Osteocyte (in vitro differentiated cells): Measurements from ENCODE around the gene CDK13. TPM values are rescaled to one million over a fixed set of nuclear protein-coding genes. Genes with fewer than 3 reads are reported as not detected.

Source experiments
- DNase-seq: peaks from one replicate; pipeline ENCODE4 v3.0.0; 2021; ENCODE audit warnings: mixed read lengths; ENCODE audit not compliant: unreplicated experiment; ENCODE audit errors: extremely low spot score
- H3K27ac Mint-ChIP-seq: one replicate; pipeline ENCODE4 v1.8.0; 2021; ENCODE audit warnings: mild to moderate bottlenecking, mixed read lengths; ENCODE audit not compliant: unreplicated experiment
- H3K27me3 Mint-ChIP-seq: one replicate; pipeline ENCODE4 v1.8.0; 2021; ENCODE audit warnings: mixed read lengths; ENCODE audit not compliant: unreplicated experiment
- H3K36me3 Mint-ChIP-seq: one replicate; pipeline ENCODE4 v1.8.0; 2021; ENCODE audit warnings: mixed read lengths; ENCODE audit not compliant: unreplicated experiment
- H3K4me1 Mint-ChIP-seq: one replicate; pipeline ENCODE4 v1.8.0; 2021; ENCODE audit warnings: mixed read lengths; ENCODE audit not compliant: unreplicated experiment
- H3K4me3 Mint-ChIP-seq: one replicate; pipeline ENCODE4 v1.8.0; 2021; ENCODE audit warnings: mild to moderate bottlenecking, moderate library complexity, mixed read lengths; ENCODE audit not compliant: unreplicated experiment
- H3K9me3 Mint-ChIP-seq: one replicate; pipeline ENCODE4 v1.8.0; 2021; ENCODE audit warnings: mixed read lengths; ENCODE audit not compliant: unreplicated experiment
- total RNA-seq: library from RNA; stranded (reverse); gene quantifications from 2 replicates; pipeline ENCODE4 v1.2.1, GENCODE V29; 2021
- TF ChIP-seq, protein P1 (sequence below): fragments of 200-600 bp; sonication (generic); IDR thresholded peaks from 2 replicates; pipeline ENCODE4 v1.5.0; 2021; ENCODE audit warnings: antibody characterized with exemption, mild to moderate bottlenecking, moderate library complexity

CDK13 gene
- total RNA-seq, 1 donor from 2014 or later: 60.6 TPM

DNA sequence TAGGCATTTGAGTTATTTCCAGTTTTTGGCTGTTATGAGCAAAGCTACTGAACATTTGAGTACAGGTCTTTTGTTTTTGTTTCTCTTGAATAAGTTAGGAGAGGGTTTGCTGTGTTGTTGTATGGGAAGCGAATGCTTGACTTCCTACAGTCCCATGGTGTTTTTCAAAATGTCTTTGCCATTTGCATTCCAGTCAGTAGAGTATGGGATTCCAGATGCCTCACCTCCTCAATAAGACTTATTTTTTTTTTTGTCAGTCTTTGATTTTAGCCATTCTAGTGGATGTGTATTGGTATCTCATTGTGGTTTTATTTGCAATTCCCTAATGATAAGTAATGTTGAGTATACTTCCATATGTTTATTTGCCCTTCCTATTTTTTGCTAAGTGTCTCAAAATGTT lies 19.4 kb downstream of the CDK13 start:
- Mint-ChIP-seq H3K36me3 (no peaks in the 10 kb centered on the region), H3K27me3 (no peaks in the 10 kb centered on the region), H3K27ac (peak overlapping the region; percentile 6), H3K4me3 (no peak overlapping the region), H3K9me3 (no peaks in the 10 kb centered on the region), H3K4me1 (peaks cover 28% of the 10 kb centered on the region)
- no peak for DNase-seq
- TF ChIP-seq, protein P1, sequence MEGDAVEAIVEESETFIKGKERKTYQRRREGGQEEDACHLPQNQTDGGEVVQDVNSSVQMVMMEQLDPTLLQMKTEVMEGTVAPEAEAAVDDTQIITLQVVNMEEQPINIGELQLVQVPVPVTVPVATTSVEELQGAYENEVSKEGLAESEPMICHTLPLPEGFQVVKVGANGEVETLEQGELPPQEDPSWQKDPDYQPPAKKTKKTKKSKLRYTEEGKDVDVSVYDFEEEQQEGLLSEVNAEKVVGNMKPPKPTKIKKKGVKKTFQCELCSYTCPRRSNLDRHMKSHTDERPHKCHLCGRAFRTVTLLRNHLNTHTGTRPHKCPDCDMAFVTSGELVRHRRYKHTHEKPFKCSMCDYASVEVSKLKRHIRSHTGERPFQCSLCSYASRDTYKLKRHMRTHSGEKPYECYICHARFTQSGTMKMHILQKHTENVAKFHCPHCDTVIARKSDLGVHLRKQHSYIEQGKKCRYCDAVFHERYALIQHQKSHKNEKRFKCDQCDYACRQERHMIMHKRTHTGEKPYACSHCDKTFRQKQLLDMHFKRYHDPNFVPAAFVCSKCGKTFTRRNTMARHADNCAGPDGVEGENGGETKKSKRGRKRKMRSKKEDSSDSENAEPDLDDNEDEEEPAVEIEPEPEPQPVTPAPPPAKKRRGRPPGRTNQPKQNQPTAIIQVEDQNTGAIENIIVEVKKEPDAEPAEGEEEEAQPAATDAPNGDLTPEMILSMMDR: no peak

DNA sequence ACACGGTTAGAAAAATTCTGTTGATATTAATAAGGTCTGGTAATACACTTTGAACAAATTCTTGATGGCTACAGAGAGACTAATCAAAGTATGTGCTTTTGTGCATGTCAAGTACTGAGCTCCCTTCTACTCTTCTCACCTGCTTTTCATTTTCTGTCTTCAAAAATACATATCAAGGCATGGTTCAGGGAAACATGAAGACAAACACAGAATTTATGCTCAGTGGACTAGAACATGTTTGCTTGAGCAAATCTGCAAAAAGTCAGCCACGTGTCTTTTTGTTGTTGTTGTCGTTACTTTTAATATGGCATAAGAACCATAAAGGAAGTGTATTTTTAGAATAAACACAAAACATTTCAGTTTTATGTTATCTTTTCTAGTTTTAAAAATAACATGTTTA lies 21.9 kb downstream of the CDK13 start:
- TF ChIP-seq, protein P1: no peak
- Mint-ChIP-seq H3K4me3 (no peak overlapping the region), H3K4me1 (peaks cover 30% of the 10 kb centered on the region), H3K27ac (no peak overlapping the region), H3K9me3 (no peaks in the 10 kb centered on the region), H3K27me3 (no peaks in the 10 kb centered on the region), H3K36me3 (no peaks in the 10 kb centered on the region)
- DNase-seq: no peak

DNA sequence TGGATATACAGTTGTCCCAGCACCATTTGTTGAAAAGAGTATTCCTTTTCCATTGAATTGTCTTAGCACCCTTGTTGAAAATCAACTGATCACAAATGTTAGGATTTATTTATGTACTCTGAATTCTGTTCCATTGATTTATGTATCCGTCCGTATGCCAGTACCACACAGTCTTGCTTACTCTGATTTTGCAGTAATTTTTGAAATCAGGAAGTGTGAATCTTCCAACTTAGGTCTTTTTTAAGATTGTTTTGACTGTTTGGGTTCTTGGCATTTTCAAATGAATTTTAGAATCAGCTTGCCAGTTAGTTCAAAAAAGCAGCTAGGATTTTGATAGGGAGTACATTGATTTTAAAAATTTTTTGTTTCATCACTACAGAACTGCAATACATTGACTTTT lies 23.7 kb downstream of the CDK13 start:
- no peaks in the 10 kb centered on the region for H3K9me3 Mint-ChIP-seq
- no peak overlapping the region for H3K27ac Mint-ChIP-seq
- no peak for DNase-seq
- TF ChIP-seq, protein P1: no peak
- H3K4me1 Mint-ChIP-seq: peaks cover 26% of the 10 kb centered on the region
- H3K36me3 Mint-ChIP-seq: no peaks in the 10 kb centered on the region
- no peak overlapping the region for H3K4me3 Mint-ChIP-seq
- H3K27me3 Mint-ChIP-seq: no peaks in the 10 kb centered on the region

DNA sequence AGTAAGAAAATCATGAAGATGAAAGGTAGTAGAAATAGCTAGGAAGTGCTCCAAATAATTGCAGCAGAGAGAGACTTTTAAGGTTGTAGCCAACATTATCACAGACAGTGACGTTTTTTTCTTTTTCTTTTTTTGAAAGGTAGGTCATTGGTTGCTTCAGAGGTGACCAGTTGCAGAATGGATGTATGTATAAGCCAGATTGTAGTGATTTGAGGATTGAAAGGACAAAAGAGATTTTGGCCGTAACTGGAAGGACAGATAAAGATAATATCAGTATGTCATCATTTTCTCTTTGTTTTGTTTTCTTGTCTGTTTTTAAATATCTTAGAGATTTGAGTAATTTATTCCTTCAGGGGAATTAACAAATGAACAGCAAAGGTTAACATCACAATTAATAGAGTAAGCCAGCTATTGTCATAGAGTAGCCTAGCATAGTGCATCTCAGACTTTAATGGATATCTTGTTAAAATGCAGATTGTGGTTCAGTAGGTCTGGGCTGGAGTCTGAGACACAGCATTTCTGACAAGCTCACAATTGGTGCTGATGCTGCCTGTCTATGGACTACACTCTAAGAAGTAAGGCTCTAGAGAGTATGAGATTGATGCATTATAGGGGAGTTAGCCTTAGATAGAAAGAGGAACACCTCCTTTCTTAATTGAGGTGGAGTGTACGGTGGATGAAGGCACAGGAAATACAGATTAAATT lies 28.3 kb downstream of the CDK13 start:
- Mint-ChIP-seq H3K4me3 (no peak overlapping the region), H3K9me3 (no peaks in the 10 kb centered on the region), H3K27me3 (no peaks in the 10 kb centered on the region), H3K36me3 (no peaks in the 10 kb centered on the region), H3K4me1 (peaks cover 2% of the 10 kb centered on the region), H3K27ac (no peak overlapping the region)
- TF ChIP-seq, protein P1: no peak
- no peak for DNase-seq

DNA sequence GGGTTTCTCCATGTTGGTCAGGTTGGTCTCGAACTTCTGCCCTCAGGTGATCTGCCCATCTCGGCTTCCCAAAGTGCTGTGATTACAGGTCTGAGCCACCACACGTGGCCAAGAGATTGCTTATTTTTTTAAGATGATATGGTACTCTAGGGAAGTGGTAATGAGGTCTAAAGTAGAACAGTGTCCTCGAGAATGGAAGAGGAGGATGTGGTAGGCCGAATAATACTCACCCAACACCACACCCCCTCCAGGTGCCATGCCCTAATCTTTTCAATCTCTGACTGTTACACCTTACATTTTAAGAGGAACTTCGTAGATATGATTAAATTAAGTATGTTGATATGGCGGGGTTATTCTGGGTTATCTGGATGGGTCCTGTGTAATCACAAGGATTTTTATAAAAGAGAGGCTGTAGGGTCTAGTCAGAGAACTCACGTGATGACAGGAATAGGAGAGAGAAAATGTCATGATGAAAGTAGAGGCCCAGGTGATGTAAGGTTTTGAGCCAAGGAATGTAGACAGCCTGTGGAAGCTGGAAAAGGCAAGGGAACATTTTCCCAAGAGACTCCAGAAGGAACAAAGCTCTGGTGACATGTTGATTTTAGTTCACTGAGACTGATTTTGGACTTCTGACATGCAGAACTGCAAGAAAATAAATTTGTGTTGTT lies 29.5 kb downstream of the CDK13 start:
- Mint-ChIP-seq H3K4me1 (peaks cover 2% of the 10 kb centered on the region), H3K27me3 (no peaks in the 10 kb centered on the region), H3K27ac (no peak overlapping the region), H3K9me3 (no peaks in the 10 kb centered on the region), H3K36me3 (no peaks in the 10 kb centered on the region), H3K4me3 (no peak overlapping the region)
- no peak for DNase-seq
- TF ChIP-seq, protein P1: no peak
